Left cardiac atrium (tissue), 4 donors: ENCODE results near the gene RNF19B. TPM values are rescaled to one million over a fixed set of nuclear protein-coding genes. Genes with fewer than 3 reads are reported as not detected.
A peak's percentile ranks its signal among the peaks of the same experiment; 100 is the strongest.

Source experiments
- ATAC-seq, 2 donors: fragments of 200-7000 bp; cut with Tn5 transposase; one replicate each; pipeline ENCODE4 v1.9.1; 2020; ENCODE audit warnings: mild to moderate bottlenecking in 2 of 2, moderate library complexity in 2 of 2
- DNase-seq: peaks from one replicate; pipeline ENCODE4 v3.0.0-alpha.2; 2020
- intact Hi-C, 2 donors: fragments of 100-400 bp; cut with DNase I; formaldehyde crosslinking; loops; one replicate each; pipeline versions ENCODE4 v1.14.1 to v1.15.1; 2022 to 2023
- total RNA-seq, 2 donors: library from RNA; stranded (reverse); fragmentation: NEBNext Ultra II Directional; extraction: Animal tissue kit (Norgen Biotek cat#: 25700); gene quantifications; one replicate each; pipeline ENCODE4 v1.2.1, GENCODE V29; 2021
- donor health status: DM: no; HTN: yes; CAD: no.
- donor health status: DM: no; HTN: yes; CAD: no; lungs with severe emphysema.
- donor health status: DM: yes; HTN: yes; CAD: no.
- donor health status: Dilated cardiomyopathy.

Gene RNF19B
- total RNA-seq, 2 donors from 2014 or later = 10.7 to 12.8 TPM

DNA sequence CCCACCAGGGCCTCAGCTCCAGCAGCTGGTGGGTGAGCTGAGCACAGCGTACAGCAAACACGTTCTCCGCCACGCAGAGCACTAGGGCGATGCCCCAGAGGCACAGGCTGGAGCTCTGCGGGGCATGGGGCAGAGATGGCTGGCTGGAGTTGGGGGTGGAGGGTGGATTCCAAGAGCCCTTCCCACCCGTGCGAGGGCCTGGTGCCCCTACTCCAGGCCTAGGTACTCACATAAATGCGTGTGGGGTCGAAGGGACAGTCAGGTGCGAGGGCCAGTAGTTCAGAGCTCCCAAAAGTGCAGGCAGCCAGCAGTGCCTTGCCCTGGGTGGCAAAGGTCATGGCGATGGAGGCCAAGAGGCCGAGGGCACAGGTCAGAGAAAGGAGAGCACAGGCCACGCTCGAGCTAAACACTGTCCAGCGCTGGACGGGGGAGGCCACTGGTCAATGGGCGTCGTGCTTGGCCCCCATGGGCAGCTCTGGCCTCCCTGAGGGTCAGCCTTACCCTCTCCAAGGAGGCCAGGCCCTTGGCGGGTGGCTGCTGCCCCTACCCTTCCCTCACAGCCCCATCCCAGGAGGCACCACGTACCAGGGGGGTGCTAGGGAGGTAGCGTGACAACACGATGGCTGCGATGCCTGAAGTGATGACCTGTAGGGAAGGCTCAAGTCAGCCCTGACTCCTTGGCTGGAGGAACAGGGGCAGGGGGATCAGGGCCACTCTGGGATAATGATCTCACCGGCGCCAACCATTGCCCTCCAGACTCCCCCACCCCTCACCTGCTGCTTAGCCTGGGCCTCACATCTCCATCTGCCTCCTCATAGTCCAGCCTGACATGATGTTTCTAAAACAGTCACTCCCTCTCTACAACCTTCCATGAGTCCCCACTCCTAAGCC is 69.0 kb downstream of the RNF19B start:
- DNase-seq (no peak), ATAC-seq (no peak)
- intact Hi-C loops = no loop called here

DNA sequence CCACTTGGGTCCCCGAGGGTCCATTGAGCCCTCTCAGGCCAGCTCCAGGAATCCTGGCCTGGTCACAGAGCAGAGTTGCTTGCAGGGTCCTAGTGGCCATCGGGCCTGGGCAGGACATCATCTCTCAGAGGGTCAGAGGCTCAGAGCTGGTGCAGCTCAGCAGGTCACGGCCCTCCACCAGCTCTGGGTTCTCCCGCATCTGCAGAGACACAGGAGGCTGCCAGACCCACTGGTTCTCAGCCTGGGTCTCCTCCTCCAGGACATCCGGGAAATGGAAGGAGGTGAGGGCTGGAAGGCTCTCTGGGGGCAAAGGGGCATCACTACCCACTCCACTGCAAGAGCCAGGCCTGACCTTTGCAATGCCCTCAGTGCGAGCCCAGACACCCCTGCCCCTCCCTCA is 69.9 kb downstream of the RNF19B start:
- DNase-seq (no peak), ATAC-seq (no peak)
- intact Hi-C loops = no loop called here

DNA sequence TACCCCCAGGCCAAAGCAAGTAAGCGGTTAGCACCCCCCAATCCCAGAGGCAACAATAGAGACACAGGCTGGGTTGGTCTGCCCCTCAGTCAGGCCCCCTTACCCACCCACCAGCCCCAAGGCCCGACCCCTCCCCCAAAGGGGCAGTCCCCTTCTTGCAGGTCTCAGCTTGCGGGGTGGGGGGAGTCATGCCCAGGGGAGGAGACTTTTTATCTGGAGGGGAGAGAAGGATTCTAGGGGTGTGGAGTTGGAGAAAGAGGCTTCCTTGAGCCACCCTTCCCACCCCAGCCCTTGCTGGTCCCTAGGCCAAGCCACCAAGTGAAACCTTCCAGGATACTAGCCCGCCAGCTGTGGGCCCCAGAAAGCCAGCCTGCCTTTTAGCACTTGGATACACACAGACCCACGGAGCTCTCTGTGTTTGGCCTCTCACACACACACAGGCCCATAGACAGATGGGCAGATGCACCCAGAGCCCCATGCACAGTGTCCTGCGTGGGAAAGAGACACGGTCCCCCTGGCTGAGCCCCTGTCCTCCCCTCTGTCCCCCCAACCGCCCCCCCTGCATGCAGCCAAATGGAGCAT is 70.5 kb downstream of the RNF19B start:
- DNase-seq (no peak), ATAC-seq (no peak)
- intact Hi-C loops = no loop called here

DNA sequence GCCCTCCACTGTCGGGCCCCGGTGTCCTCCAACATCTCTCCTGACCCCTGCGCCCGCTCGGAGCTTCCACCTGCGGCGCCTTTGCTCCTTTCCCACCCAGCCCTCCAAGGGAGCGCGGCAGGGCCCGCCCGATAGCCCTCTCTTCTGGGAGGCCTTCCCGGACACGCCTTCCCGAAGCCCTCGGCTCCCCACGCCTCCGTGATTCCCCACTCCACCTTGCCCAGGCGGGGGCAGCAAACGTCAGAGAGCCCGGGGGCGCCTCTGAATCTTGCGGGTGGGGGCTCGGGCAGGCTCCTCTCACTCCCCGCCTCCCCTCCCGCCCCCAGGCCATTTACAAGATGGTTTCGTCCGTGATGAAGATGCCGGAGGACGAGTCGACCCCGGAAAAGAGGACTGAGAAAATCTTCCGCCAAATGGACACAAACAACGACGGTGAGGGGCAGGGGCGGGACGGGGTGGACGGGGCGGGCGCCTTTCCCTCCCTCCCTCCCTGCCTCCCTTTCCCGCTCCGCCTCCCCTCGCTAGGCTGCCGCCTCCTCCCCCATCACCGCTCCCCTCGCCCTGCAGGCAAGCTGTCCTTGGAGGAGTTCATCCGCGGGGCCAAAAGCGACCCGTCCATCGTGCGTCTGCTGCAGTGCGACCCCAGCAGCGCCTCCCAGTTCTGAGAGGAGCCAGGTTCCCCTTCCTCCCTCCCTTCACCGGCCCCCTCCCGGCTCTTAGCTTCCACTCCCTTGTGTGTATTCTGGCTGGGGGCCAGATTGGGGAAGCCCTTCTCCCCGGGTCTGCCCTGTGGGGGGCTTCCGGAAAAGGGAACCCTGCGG is 71.2 kb downstream of the RNF19B start:
- ATAC-seq (peak; percentile 73 to 75), DNase-seq (peak; percentile 46)

DNA sequence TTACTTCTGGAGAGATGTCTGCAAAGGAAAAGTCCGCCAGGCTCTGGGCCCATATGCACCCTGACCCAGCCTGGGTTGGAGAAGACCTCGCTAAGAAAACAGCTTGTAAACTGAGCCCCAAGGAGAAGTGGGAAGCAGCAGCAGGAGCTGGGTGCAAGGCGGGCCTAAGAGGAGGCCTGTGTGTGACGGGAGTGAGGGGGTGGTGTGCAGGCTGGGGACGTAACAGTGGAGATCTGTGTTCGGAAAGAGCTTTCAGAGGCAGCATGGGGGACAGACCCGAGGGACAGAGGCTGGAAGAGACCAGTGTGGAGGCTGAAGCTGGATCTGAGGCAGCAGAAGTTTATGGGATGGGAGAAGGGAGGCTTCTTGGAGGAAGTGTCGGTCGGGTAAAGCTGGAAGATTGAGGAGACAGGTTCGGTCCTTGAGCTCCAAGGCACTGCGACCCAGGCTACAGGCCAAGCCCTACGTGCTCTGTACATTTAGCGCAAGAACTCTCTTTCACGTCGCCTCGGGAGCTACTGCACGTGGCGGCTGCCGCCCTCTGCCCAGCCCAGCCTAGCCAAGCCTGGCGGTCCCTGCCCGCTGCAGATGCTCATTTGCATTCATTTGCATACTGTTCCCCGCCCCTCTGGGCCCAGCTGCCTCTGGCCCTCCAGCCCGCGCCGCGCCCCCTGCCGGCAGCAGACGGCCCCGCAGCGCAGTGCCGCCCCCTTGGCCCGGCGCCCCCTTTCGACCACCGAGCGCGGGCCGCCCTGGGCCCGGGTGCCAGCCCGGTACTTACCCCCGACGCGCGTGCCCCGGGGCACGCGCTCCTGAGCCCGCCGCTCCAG is 72.0 kb downstream of the RNF19B start:
- peak; percentile 52 to 56 for ATAC-seq
- DNase-seq = no peak
- intact Hi-C loops = no loop called here

More for the DNA sequence above, 71.2 kb downstream of the RNF19B start:
- intact Hi-C loops = no loop called here

DNA sequence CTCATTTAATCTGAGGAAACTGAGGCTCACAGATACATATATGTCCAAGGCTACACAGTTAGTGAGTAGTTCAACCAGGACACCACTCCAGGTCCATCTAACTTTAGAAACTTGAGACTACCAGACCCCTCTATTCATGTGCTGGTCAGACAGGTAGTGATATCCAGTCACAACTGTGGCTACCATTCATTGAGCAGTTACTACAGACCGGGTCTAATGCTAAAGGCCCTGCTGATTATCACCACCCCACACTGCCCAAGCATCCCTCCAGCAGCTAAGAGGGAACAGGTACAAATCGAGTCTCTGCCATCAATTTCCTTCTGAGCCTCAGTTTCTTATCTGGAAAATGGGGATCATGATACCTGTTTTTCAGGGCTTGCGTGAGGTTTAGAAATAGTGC is 73.0 kb downstream of the RNF19B start:
- ATAC-seq (no peak), DNase-seq (no peak)
- intact Hi-C loops = no loop called here

DNA sequence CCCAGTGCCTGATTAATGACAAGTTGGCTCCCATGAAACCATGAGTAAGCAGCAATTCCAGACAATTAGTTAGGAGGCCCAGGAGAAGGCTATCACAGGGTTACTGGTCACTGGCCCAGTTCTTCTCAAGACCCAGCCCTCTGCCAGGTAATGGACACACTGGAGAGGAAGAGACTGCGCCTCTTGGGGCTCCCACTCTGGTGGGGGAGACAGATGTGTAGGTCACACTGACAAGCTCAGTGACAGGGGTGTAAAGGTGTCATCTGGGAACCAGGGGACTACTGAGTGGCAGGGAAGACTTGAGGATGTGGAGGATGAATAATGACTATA is 73.4 kb downstream of the RNF19B start:
- intact Hi-C loops = no loop called here
- ATAC-seq (no peak), DNase-seq (no peak)

DNA sequence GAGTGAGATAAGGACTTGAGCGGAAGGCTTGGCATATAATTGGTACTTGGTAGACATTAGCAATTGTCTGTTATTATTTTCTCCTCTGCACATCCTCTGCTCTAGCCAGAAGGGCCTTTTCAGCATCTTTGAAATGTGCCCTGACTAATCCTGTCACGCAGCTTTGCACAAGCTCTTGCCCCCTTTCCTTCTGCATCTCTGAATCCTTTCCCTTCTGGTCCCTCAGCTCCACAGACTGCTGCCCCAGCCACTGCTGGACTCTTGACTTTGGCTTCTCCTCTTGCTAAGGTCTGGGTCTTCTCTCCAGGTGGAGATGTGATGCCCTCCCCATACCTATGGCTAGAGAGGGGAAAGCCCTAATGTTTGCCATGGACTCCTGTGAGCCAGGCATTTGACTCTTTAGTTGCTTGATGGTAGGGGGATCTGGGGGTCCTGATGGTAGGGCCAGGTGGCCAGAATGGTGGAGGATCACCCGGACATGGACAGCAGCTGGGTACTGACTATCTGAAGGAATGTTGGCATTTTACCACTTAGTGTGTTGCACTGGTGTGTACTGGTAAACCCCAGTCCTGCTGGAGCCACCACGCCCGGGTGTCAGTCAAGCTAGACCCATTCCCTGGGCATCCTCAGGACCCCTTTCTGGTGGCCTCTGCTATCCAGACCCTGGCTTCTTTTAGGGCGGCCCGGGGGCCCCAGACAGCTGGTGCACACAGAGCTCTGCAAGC is 73.9 kb downstream of the RNF19B start:
- DNase-seq (no peak), ATAC-seq (no peak)
- intact Hi-C loops = no loop called here

DNA sequence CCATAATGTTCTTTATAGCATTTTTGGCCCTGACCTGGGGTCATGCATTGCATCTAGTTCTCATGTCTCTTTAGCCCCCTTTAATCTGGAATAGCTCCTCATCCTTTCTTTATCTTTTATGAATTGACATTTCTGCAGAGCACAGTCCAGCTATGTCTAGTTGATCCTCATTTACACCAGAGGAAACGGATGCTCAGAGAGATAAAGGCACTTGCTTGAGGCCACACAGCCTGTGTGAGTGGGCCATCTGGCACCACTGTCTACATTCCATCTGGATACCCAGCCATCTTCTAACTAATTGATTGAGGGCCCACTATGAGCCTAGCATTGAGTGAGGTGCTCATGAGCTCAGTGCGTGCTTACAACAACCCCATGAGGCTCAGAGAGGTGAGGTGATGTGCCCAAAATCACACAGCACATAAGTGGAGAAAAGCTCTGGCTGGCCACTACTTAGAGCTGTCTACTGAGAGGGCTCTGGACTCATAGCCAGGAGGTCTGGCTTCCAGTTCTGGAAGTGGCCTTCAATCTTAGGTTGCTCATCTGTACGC is 74.8 kb downstream of the RNF19B start:
- intact Hi-C loops = no loop called here
- no peak for DNase-seq
- no peak for ATAC-seq

DNA sequence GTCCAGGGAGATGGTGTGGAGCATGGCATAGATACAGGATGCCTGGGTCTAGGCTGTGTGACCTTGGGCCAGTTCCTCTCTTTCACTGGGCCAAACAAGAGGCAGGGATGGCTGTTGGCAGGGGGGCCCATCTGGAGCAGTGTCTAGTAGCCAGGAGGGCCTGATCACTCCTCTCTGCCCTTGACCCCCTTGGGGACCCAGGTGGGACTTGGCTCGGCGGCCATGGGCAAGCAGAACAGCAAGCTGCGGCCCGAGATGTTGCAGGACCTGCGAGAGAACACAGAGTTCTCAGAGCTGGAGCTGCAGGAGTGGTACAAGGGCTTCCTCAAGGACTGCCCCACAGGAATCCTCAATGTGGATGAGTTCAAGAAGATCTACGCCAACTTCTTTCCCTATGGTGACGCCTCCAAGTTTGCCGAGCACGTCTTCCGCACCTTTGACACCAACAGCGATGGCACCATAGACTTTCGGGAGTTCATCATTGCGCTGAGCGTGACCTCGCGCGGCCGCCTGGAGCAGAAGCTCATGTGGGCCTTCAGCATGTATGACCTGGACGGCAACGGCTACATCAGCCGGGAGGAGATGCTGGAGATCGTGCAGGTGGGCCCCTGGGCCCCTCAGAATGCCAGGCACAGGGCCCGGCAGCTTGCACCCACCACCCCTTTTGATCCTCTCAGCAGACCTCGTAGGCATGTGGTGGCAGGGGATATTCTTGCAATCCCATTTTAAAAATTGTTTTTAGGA is 75.8 kb downstream of the RNF19B start:
- DNase-seq (no peak), ATAC-seq (no peak)
- intact Hi-C loops = no loop called here

DNA sequence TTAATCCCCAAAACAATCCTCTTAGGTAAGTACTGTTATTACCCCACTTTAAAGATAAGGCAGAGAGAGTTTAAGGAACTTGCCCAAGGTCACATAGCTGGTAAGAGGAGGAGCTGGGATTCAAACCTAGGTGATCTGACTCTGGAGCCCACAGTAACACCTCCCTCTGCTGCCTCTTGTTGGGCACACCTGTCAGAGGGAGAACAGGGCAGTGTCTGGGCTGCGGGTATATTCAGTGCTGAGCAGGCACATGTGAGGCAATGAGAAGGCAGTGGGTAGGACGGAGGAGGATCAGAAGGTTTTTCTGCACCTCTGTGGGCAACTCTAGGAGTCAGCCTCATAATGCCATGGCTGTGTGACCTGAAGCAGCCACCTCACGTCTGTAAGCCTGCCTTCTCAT is 76.5 kb downstream of the RNF19B start:
- intact Hi-C loops = no loop called here
- DNase-seq (no peak), ATAC-seq (no peak)

DNA sequence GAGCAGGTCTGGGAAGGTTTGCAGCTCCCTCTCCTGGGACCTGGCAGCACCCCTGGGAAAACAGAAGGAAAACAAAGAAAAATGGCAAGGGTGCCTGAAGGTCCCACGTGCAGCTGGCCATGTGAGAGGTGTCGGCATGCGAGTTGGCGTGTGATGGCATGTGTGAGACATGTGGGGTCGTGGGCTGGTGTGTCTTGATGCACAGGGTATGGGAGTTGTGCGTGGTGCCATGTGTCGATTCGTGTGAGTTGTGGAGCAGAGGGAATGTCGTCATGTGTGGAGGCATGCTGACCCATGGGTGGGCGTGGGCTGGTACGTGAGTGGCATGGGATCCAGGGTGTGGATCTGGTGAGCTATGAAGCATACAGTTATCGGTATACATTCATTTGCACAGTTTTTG is 77.0 kb downstream of the RNF19B start:
- intact Hi-C loops = no loop called here
- DNase-seq (no peak), ATAC-seq (no peak)

DNA sequence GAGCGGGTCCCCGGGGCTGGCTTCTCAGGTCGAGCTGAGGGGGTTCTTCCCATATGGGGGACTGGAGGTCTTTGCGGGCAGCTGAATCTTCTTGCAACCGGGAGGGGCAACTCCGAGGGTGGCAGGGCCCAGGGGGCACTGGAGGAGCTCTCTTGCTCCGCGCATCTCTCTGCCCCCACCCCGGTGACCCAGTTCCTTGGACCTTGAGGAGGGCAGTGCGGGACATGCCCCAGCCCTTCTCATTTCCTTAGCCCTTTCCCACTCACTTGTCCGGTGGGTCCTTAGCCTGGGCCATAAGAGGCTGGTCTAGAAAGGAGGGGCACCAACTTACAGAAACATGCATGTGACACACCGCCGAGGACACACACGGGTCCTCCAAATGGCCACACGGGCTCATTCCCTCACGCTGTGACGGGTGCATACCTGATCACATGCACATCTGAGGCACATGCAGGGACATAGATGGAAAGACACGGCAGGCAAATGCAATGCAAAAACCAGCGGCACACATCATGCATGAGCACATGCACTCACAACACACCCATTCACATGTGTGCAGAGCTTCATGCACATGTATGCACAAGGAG is 77.7 kb downstream of the RNF19B start:
- intact Hi-C loops = no loop called here
- DNase-seq = no peak
- no peak for ATAC-seq
